ENCODE results near the gene CYFIP2. TPM values are rescaled to one million over a fixed set of nuclear protein-coding genes. Genes with fewer than 3 reads are reported as not detected.

CYFIP2 gene
- total and polyA plus RNA-seq, 2 donors from 2014 or later = 128 to 217 TPM

- H3K9ac ChIP-seq (ENCODE audit: low read length in 3 of 3) = no peak overlapping the region
- H3K36me3 ChIP-seq (ENCODE audit: control insufficient read depth in 2 of 3, insufficient read depth in 3 of 3, low read length in 3 of 3) = peaks cover 0 to 52% (median 30%) of the 10 kb centered on the region in 3 donors
- H3K9me3 ChIP-seq (ENCODE audit: control insufficient read depth in 2 of 3, insufficient read depth in 1 of 3, low read length in 3 of 3) = no peaks in the 10 kb centered on the region
- no peak for TF ChIP-seq CTCF (IDR thresholded peaks at IDR 0.05; ENCODE audit: borderline replicate concordance, extremely low read depth, insufficient read depth)
- H3K4me1 ChIP-seq (ENCODE audit: control insufficient read depth in 2 of 3, insufficient read depth in 2 of 3, low read depth in 1 of 3, low read length in 3 of 3) = no peaks in the 10 kb centered on the region
- H3K4me3 ChIP-seq (ENCODE audit: low read length in 3 of 3) = no peak overlapping the region
- DNase-seq (peak in 1 of 5 donors; percentile 23), FAIRE-seq (no peak)
- intact Hi-C loops (cut with DNase I) = no loop called here
- H3K27ac ChIP-seq (ENCODE audit: low read depth in 2 of 2, low read length in 2 of 2) = no peak overlapping the region
- no peaks in the 10 kb centered on the region for H3K27me3 ChIP-seq (ENCODE audit: control insufficient read depth, insufficient read depth, low read length)
These were observed 121.8 kb downstream of the CYFIP2 start for GRCh38 chr5:157387683-157388093.

DNA sequence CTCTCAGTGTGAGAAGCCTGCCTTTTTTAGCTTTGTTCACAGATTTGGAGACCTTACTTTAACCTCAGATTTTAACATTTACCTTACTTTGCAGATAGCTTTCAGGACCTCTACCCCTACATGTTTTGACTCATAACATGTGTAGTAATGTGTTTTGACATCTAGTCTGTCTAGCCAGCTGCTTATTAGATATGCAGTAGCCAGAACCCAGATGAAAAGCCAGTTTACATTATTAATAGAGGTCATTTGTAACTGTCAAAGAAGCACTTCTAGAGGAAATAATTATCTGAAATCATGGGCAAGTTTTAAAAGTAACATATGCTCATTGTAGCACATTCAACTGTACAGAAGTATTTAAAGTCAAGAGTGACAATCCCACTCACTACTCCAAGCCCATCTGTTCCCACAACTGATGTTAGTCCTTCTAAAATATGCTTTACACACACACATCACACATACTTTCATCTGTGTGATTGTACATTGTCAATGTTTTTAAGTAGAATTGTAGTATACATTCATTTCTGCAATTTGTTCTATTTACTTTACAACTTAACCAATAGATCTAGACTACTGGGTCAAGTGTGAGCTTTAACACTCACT, 122.3 kb downstream of the CYFIP2 start:
- Histone ChIP-seq H3K4me3 (ENCODE audit: low read length in 3 of 3) (no peak overlapping the region), H3K9ac (ENCODE audit: low read length in 3 of 3) (no peak overlapping the region), H3K4me1 (ENCODE audit: control insufficient read depth in 2 of 3, insufficient read depth in 2 of 3, low read depth in 1 of 3, low read length in 3 of 3) (no peaks in the 10 kb centered on the region), H3K9me3 (ENCODE audit: control insufficient read depth in 2 of 3, insufficient read depth in 1 of 3, low read length in 3 of 3) (no peaks in the 10 kb centered on the region), H3K36me3 (ENCODE audit: control insufficient read depth in 2 of 3, insufficient read depth in 3 of 3, low read length in 3 of 3) (peaks cover 0 to 51% (median 30%) of the 10 kb centered on the region in 3 donors), H3K27me3 (ENCODE audit: control insufficient read depth, insufficient read depth, low read length) (no peaks in the 10 kb centered on the region), H3K27ac (ENCODE audit: low read depth in 2 of 2, low read length in 2 of 2) (no peak overlapping the region)
- intact Hi-C loops (cut with DNase I) = no loop called here
- FAIRE-seq (no peak), DNase-seq (peak in 1 of 5 donors; percentile 9)
- no peak for TF ChIP-seq CTCF (IDR thresholded peaks at IDR 0.05; ENCODE audit: borderline replicate concordance, extremely low read depth, insufficient read depth)

GRCh38 chr5:157389103-157389502, 123.2 kb downstream of the CYFIP2 start:
- Histone ChIP-seq H3K4me1 (ENCODE audit: control insufficient read depth in 2 of 3, insufficient read depth in 2 of 3, low read depth in 1 of 3, low read length in 3 of 3) (no peaks in the 10 kb centered on the region), H3K27me3 (ENCODE audit: control insufficient read depth, insufficient read depth, low read length) (no peaks in the 10 kb centered on the region), H3K9ac (ENCODE audit: low read length in 3 of 3) (no peak overlapping the region), H3K36me3 (ENCODE audit: control insufficient read depth in 2 of 3, insufficient read depth in 3 of 3, low read length in 3 of 3) (peaks cover 0 to 46% (median 25%) of the 10 kb centered on the region in 3 donors), H3K4me3 (ENCODE audit: low read length in 3 of 3) (no peak overlapping the region), H3K27ac (ENCODE audit: low read depth in 2 of 2, low read length in 2 of 2) (no peak overlapping the region), H3K9me3 (ENCODE audit: control insufficient read depth in 2 of 3, insufficient read depth in 1 of 3, low read length in 3 of 3) (no peaks in the 10 kb centered on the region)
- FAIRE-seq = no peak
- intact Hi-C loops (cut with DNase I) = no loop called here
- TF ChIP-seq CTCF (IDR thresholded peaks at IDR 0.05; ENCODE audit: borderline replicate concordance, extremely low read depth, insufficient read depth) = no peak
- peak in 1 of 5 donors; percentile 58 for DNase-seq

GRCh38 chr5:157390133-157390532, 124.2 kb downstream of the CYFIP2 start:
- DNase-seq (no peak), FAIRE-seq (no peak)
- intact Hi-C loops (cut with DNase I) = no loop called here
- no peaks in the 10 kb centered on the region for H3K27me3 ChIP-seq (ENCODE audit: control insufficient read depth, insufficient read depth, low read length)
- H3K9ac ChIP-seq (ENCODE audit: low read length in 3 of 3) = no peak overlapping the region
- no peak for TF ChIP-seq CTCF (IDR thresholded peaks at IDR 0.05; ENCODE audit: borderline replicate concordance, extremely low read depth, insufficient read depth)
- no peak overlapping the region for H3K4me3 ChIP-seq (ENCODE audit: low read length in 3 of 3)
- H3K4me1 ChIP-seq (ENCODE audit: control insufficient read depth in 2 of 3, insufficient read depth in 2 of 3, low read depth in 1 of 3, low read length in 3 of 3) = no peaks in the 10 kb centered on the region
- H3K9me3 ChIP-seq (ENCODE audit: control insufficient read depth in 2 of 3, insufficient read depth in 1 of 3, low read length in 3 of 3) = no peaks in the 10 kb centered on the region
- no peak overlapping the region for H3K27ac ChIP-seq (ENCODE audit: low read depth in 2 of 2, low read length in 2 of 2)
- peaks cover 0 to 46% (median 25%) of the 10 kb centered on the region in 3 donors for H3K36me3 ChIP-seq (ENCODE audit: control insufficient read depth in 2 of 3, insufficient read depth in 3 of 3, low read length in 3 of 3)

Measured in kidney (tissue), 14 donors.